ENCODE data around the gene IQSEC1. TPM values are rescaled to one million over a fixed set of nuclear protein-coding genes. Genes with fewer than 3 reads are reported as not detected.

Gene IQSEC1
- total RNA-seq, 1 donor from 2014 or later: 9.4 TPM

- no peak for ATAC-seq
Observed at GRCh38 chr3:13026534-13026933, 46.7 kb downstream of the IQSEC1 start.

GRCh38 chr3:13025778-13026518, 47.3 kb downstream of the IQSEC1 start:
- ATAC-seq: no peak

- peak; percentile 46 for ATAC-seq
Observed at GRCh38 chr3:13025090-13025489, 48.1 kb downstream of the IQSEC1 start.

- no peak for ATAC-seq
Observed at GRCh38 chr3:13024765-13025065, 48.5 kb downstream of the IQSEC1 start.

- ATAC-seq: no peak
Observed at GRCh38 chr3:13023971-13024764, 49.1 kb downstream of the IQSEC1 start.

GRCh38 chr3:13023235-13023970, 49.8 kb downstream of the IQSEC1 start:
- ATAC-seq: no peak

- ATAC-seq: peak; percentile 47
Observed at GRCh38 chr3:13022348-13023234, 50.6 kb downstream of the IQSEC1 start.

- ATAC-seq: peak; percentile 6
Observed at GRCh38 chr3:13021141-13022114, 51.8 kb downstream of the IQSEC1 start.

GRCh38 chr3:13020159-13020750, 53.0 kb downstream of the IQSEC1 start:
- ATAC-seq: no peak

- no peak for ATAC-seq
Observed at GRCh38 chr3:13019243-13020095, 53.8 kb downstream of the IQSEC1 start.

- no peak for ATAC-seq
Observed at GRCh38 chr3:13018561-13019242, 54.5 kb downstream of the IQSEC1 start.

- ATAC-seq: no peak
Observed at GRCh38 chr3:13018043-13018451, 55.2 kb downstream of the IQSEC1 start.

- ATAC-seq: no peak
Observed at GRCh38 chr3:13017361-13018042, 55.7 kb downstream of the IQSEC1 start.

GRCh38 chr3:13016721-13017255, 56.4 kb downstream of the IQSEC1 start:
- ATAC-seq: no peak

- peak; percentile 3 for ATAC-seq
Observed at GRCh38 chr3:13016083-13016720, 57.0 kb downstream of the IQSEC1 start.

- peak; percentile 13 for ATAC-seq
Observed at GRCh38 chr3:13015286-13016082, 57.7 kb downstream of the IQSEC1 start.

All from esophagus mucosa (tissue), 1 donor.